GM18858 (cell line): ENCODE data around the gene DUSP1.

Experiments
- ATAC-seq: cut with Tn5 transposase; IDR thresholded peaks from one replicate; pipeline ENCODE4 v1.9.1; 2021; ENCODE audit not compliant: unreplicated experiment

DUSP1 gene

GRCh38 chr5:172764861-172765765 lies 5.9 kb downstream of the DUSP1 start:
- peak; percentile 79 for ATAC-seq

- no peak for ATAC-seq
Measured at GRCh38 chr5:172763120-172763464, 7.9 kb downstream of the DUSP1 start.

- no peak for ATAC-seq
Measured at GRCh38 chr5:172762214-172763119, 8.5 kb downstream of the DUSP1 start.

- no peak for ATAC-seq
Measured at GRCh38 chr5:172760959-172761358, 10.0 kb downstream of the DUSP1 start.

GRCh38 chr5:172760136-172760535 lies 10.9 kb downstream of the DUSP1 start:
- no peak for ATAC-seq

- ATAC-seq, result no peak
Measured at GRCh38 chr5:172758834-172759149, 12.2 kb downstream of the DUSP1 start.

- no peak for ATAC-seq
Measured at GRCh38 chr5:172758077-172758833, 12.7 kb downstream of the DUSP1 start.

- ATAC-seq, result no peak
Measured at GRCh38 chr5:172757394-172758010, 13.5 kb downstream of the DUSP1 start.

GRCh38 chr5:172756764-172757393 lies 14.1 kb downstream of the DUSP1 start:
- no peak for ATAC-seq

GRCh38 chr5:172754596-172755356 lies 16.2 kb downstream of the DUSP1 start:
- ATAC-seq, result no peak

GRCh38 chr5:172753101-172753500 lies 17.9 kb downstream of the DUSP1 start:
- no peak for ATAC-seq

GRCh38 chr5:172751761-172752510 lies 19.1 kb downstream of the DUSP1 start:
- no peak for ATAC-seq

GRCh38 chr5:172749881-172750633 lies 20.9 kb downstream of the DUSP1 start:
- ATAC-seq, result no peak

- no peak for ATAC-seq
Measured at GRCh38 chr5:172749076-172749475, 21.9 kb downstream of the DUSP1 start.

- ATAC-seq, result no peak
Measured at GRCh38 chr5:172748341-172748843, 22.6 kb downstream of the DUSP1 start.

- no peak for ATAC-seq
Measured at GRCh38 chr5:172747471-172747870, 23.5 kb downstream of the DUSP1 start.

- ATAC-seq, result no peak
Measured at GRCh38 chr5:172746725-172747124, 24.3 kb downstream of the DUSP1 start.

GRCh38 chr5:172745838-172746237 lies 25.2 kb downstream of the DUSP1 start:
- no peak for ATAC-seq
